ENCODE results near the gene GALNT17.
A peak's percentile ranks its signal among the peaks of the same experiment; 100 is the strongest.
"Not testable (repeated sequence)": the region's sequence is repeated elsewhere in the genome, so short reads cannot be mapped to it uniquely, and the experiment has no call there.

The GALNT17 gene

DNA sequence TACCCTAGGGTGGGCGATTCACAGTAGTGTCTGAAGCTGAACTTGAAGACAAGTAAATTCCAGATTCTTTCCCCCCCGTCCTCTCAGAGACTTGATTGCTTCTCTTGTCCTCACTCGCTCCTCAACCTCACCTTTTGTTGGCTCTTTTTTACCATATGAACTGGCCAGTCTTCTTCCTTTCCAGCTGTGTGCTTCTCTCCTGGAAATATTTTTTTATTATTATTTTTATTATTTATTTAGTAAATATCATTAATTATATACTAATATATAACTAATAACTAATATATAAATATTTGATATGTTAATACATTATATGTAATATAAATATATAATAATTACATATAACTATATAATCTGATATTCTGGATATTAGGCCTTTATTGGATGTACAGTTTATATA is 484.3 kb downstream of the GALNT17 start:
- no peak for DNase-seq (ENCODE audit: low spot score)

GRCh38 chr7:71618278-71618677 is 486.3 kb downstream of the GALNT17 start:
- DNase-seq (ENCODE audit: low spot score) = no peak
- FAIRE-seq = no peak

More for the DNA sequence above, 484.3 kb downstream of the GALNT17 start:
- no peak for FAIRE-seq

GRCh38 chr7:71625545-71625944 is 493.6 kb downstream of the GALNT17 start:
- no peak for FAIRE-seq
- no peak for DNase-seq (ENCODE audit: low spot score)

GRCh38 chr7:71626206-71626605 is 494.3 kb downstream of the GALNT17 start:
- DNase-seq (ENCODE audit: low spot score) (peak; percentile 70), FAIRE-seq (no peak)

- DNase-seq (ENCODE audit: low spot score) (no peak), FAIRE-seq (no peak)
These were observed 495.7 kb downstream of the GALNT17 start for GRCh38 chr7:71627651-71628050.

DNA sequence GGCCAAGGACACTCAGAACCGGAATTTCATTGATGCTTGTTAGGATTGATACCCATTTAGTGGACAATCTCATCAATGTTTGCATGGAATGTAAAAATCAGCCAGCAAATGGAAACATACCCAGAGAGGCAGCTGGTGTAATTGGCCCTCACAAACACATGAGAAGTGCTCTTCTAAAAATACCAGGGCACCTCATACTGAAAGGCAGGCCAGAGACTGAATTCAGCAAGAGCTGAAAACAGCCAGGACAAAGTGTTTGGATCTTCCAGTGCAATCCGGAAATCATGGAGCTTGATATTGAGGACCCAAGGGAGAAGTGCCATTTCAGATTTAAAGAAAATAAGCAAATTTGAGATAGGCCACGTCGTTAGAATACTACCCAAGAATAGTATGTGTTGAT is 498.6 kb downstream of the GALNT17 start:
- FAIRE-seq (no peak), DNase-seq (ENCODE audit: low spot score) (no peak)

GRCh38 chr7:71633551-71634008 is 501.6 kb downstream of the GALNT17 start:
- peak; percentile 88 for DNase-seq (ENCODE audit: low spot score)
- FAIRE-seq = peak; percentile 30

GRCh38 chr7:71635849-71636248 is 503.9 kb downstream of the GALNT17 start:
- not testable (repeated sequence) for DNase-seq (ENCODE audit: low spot score); FAIRE-seq

DNA sequence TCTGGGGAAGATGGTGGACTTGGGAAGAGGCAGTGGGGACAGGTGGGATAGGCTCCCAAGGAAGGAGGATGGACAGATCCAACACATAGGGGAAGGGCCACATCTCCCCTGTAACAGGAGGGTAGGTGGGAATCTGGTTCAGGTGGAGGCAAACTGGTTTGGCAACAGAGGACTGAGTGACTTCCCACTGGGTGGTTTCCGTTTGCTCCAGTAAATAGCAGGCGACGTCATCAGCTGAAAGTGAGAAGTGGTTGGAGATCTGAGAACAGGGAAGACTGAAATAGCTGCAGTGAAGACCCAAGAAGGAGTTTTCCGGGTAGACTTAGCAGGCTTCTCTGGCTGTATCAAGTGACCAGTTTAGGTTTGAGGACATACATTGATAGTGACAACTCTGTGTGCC is 504.4 kb downstream of the GALNT17 start:
- no peak for FAIRE-seq

GRCh38 chr7:71637578-71637977 is 505.6 kb downstream of the GALNT17 start:
- DNase-seq (ENCODE audit: low spot score) (peak; percentile 71), FAIRE-seq (no peak)

More for the DNA sequence above, 504.4 kb downstream of the GALNT17 start:
- no peak for DNase-seq (ENCODE audit: low spot score)

- DNase-seq (ENCODE audit: low spot score) = no peak
- no peak for FAIRE-seq
These were observed 506.2 kb downstream of the GALNT17 start for GRCh38 chr7:71638108-71638507.

DNA sequence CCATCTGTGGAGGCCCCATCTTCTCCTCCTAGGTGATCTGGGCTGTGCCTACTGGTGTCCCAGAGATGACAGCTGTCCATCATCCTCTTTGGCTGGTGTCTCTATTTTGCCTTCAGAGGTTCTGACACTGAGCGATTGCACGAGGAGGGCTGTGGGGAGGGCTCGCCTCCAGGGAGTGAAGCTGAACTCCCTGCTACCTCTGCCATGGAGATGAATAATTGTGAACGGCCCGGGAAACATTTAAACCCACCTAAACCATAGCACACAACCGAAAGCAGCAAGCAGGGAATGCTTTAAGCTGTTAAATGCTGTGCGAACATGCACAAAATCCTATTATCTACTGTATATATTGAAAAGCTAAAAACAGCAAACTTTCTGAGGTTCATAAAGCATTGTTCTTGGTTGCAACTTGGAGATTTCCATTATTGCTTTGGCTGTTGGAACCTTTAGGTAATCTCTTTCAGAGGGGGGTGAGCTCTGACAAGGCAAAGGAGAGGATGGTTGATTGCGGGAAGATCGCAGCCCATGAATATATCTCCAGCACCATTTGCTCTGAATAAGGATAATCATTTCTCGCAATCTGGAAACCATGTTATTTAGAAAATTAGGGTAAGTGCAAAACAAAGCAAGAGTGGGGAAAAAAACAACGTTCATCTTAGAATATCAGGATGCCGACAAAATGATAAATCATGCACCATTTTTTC is 507.6 kb downstream of the GALNT17 start:
- FAIRE-seq = no peak
- DNase-seq (ENCODE audit: low spot score) = no peak

- DNase-seq (ENCODE audit: low spot score); FAIRE-seq: not testable (repeated sequence)
These were observed 511.1 kb downstream of the GALNT17 start for GRCh38 chr7:71643031-71643430.

- FAIRE-seq (no peak), DNase-seq (ENCODE audit: low spot score) (peak; percentile 64)
These were observed 513.9 kb downstream of the GALNT17 start for GRCh38 chr7:71645836-71646235.

DNA sequence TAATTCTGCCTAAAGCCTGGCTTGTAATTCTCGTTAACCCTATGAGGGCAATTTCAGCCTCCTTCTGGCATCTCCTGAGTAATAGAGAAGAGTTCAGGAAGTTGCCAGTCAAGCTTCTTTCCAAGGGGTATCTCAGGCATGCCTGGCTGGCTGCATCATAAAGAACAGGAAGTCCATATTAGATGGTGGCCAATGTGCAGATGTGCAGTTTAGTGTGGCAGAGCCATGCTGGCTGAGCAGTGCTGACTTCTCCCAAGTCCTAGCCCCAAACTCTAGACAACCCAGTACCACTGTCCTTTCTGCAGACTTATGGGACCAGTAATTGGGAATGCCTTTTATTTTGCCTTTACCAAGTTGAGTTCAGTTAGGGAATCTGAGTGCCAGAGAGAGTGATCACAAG is 517.9 kb downstream of the GALNT17 start:
- FAIRE-seq (no peak), DNase-seq (ENCODE audit: low spot score) (no peak)

GRCh38 chr7:71650653-71651337 is 518.9 kb downstream of the GALNT17 start:
- FAIRE-seq = no peak
- no peak for DNase-seq (ENCODE audit: low spot score)

GRCh38 chr7:71652510-71652909 is 520.6 kb downstream of the GALNT17 start:
- no peak for FAIRE-seq

GRCh38 chr7:71657386-71657785 is 525.4 kb downstream of the GALNT17 start:
- no peak for DNase-seq (ENCODE audit: low spot score)
- no peak for FAIRE-seq

More at GRCh38 chr7:71652510-71652909, 520.6 kb downstream of the GALNT17 start:
- DNase-seq (ENCODE audit: low spot score) = no peak

DNA sequence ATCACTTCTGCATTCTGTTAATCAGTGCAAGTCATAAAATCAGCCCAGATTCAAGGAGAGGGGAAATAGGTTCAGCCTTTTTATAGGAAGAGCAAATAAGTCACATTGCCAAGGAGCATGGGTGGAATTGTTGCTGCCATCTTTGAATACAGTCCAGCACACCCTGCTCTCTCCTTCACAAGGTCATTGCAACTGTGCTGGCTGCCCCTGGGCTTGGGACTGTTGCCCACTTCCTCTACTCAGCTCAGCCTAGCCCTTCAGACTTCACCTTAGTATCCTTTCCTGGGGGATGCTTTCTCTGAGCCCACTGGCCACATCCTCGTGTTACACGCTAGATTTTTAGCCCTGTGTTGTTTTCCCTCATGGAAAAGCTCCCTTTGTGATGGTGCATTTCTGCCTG is 527.7 kb downstream of the GALNT17 start:
- DNase-seq (ENCODE audit: low spot score) (no peak), FAIRE-seq (no peak)

DNA sequence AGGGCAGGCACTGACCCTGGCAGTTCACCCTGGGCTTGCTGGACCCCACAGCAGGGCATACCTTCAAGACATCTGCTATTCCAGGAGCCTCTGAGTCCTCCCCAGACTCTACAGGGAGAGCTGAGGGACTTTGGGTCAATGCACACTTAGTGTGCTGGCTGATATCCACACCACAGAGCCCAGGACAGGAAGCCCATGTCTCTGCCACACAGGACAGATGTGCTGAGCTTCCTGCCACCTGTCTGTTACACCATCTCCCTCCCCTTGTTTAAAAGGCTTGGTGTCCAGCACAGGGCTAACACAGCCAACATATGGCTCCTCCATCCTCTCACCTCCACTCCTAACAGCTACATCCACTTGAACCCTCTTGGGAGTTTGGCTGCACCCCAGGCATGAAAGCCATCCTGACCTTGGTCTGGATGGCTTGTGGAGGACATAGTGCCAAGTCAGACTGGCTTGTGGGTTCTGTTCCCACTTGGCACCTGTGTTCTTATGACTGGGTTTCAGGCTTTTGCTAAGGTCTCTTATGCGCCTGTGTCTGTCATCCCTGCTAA is 529.8 kb downstream of the GALNT17 start:
- no peak for FAIRE-seq
- no peak for DNase-seq (ENCODE audit: low spot score)

- DNase-seq (ENCODE audit: low spot score) (no peak), FAIRE-seq (no peak)
These were observed 533.8 kb downstream of the GALNT17 start for GRCh38 chr7:71665716-71666115.

DNA sequence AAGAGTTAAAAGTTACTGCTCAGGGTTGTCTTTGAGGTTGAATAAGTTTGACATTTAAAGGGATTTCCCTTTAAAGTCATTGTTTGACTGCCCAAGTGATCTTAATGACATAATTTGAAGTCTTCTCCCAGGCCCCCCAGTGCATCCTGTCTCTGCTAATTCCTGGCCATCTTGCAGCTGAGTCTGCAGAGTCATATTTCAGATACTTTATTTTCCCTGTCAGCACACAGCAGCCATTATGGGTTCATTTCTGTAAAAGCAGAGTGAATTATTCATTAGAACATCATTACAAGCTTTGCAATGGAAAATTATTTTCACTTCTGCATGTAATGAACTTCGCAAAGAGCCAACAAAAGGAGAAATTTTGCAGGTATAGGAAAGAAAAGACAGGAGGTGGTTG is 536.6 kb downstream of the GALNT17 start:
- DNase-seq (ENCODE audit: low spot score) = no peak
- FAIRE-seq = no peak
